Ovary (tissue), 3 donors: ENCODE measurements around the gene GNAI2.

Experiments used
- EP300 ChIP-seq: sonication (generic); formaldehyde crosslinking; IDR thresholded peaks from one replicate; pipeline ENCODE4 v1.6.1; 2017; ENCODE audit warnings: antibody characterized with exemption
- TF ChIP-seq, protein P1 (sequence below), 3 donors: fragments of 450-650 bp in 2 of 3; fragments of 200-600 bp in 1 of 3; IDR thresholded peaks; one replicate each; pipeline versions ENCODE4 v1.5.1 to v1.8.0; 2016 to 2022; ENCODE audit warnings: antibody characterized with exemption in 3 of 3, mild to moderate bottlenecking in 1 of 3
- donor health status: DM: no; HTN: no; CAD: no.

- TF ChIP-seq EP300, result no peak
- TF ChIP-seq, protein P1, sequence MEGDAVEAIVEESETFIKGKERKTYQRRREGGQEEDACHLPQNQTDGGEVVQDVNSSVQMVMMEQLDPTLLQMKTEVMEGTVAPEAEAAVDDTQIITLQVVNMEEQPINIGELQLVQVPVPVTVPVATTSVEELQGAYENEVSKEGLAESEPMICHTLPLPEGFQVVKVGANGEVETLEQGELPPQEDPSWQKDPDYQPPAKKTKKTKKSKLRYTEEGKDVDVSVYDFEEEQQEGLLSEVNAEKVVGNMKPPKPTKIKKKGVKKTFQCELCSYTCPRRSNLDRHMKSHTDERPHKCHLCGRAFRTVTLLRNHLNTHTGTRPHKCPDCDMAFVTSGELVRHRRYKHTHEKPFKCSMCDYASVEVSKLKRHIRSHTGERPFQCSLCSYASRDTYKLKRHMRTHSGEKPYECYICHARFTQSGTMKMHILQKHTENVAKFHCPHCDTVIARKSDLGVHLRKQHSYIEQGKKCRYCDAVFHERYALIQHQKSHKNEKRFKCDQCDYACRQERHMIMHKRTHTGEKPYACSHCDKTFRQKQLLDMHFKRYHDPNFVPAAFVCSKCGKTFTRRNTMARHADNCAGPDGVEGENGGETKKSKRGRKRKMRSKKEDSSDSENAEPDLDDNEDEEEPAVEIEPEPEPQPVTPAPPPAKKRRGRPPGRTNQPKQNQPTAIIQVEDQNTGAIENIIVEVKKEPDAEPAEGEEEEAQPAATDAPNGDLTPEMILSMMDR (IDR thresholded peaks at IDR 0.05), result no peak
These were observed 40.7 kb downstream of the GNAI2 start for GRCh38 chr3:50276762-50277101.
